ENCODE measurements around the gene HACD1.
A peak's percentile ranks its signal among the peaks of the same experiment; 100 is the strongest.

HACD1 gene

GRCh38 chr10:17617031-17617911 lies at the start of gene HACD1:
HACD1 (minus strand) TSS chr10:17617374; CDS start chr10:17617339, 35 bp downstream.
- H3K4me3 ChIP-seq (ENCODE audit: low read length): peak within 1 kb of the TSS; percentile 71
- peak; percentile 87 for DNase-seq (ENCODE audit: low read depth)
- TF ChIP-seq CTCF (IDR thresholded peaks at IDR 0.05; ENCODE audit: insufficient read depth, low read depth, low read length, missing control alignments): peak; percentile 29

- TF ChIP-seq CTCF (IDR thresholded peaks at IDR 0.05; ENCODE audit: insufficient read depth, low read depth, low read length, missing control alignments): no peak
- H3K4me3 ChIP-seq (ENCODE audit: low read length): no peak overlapping the region
- DNase-seq (ENCODE audit: low read depth): peak; percentile 87
Measured at GRCh38 chr10:17665747-17666146, 48.6 kb upstream of the HACD1 start.

GRCh38 chr10:17663450-17663849 lies 46.3 kb upstream of the HACD1 start:
- TF ChIP-seq CTCF (IDR thresholded peaks at IDR 0.05; ENCODE audit: insufficient read depth, low read depth, low read length, missing control alignments): no peak
- no peak overlapping the region for H3K4me3 ChIP-seq (ENCODE audit: low read length)
- no peak for DNase-seq (ENCODE audit: low read depth)

- H3K4me3 ChIP-seq (ENCODE audit: low read length): no peak overlapping the region
- no peak for TF ChIP-seq CTCF (IDR thresholded peaks at IDR 0.05; ENCODE audit: insufficient read depth, low read depth, low read length, missing control alignments)
- DNase-seq (ENCODE audit: low read depth): no peak
Measured at GRCh38 chr10:17662193-17663138, 45.3 kb upstream of the HACD1 start.

GRCh38 chr10:17661510-17661909 lies 44.3 kb upstream of the HACD1 start:
- H3K4me3 ChIP-seq (ENCODE audit: low read length): no peak overlapping the region
- no peak for DNase-seq (ENCODE audit: low read depth)
- no peak for TF ChIP-seq CTCF (IDR thresholded peaks at IDR 0.05; ENCODE audit: insufficient read depth, low read depth, low read length, missing control alignments)

- no peak for TF ChIP-seq CTCF (IDR thresholded peaks at IDR 0.05; ENCODE audit: insufficient read depth, low read depth, low read length, missing control alignments)
- H3K4me3 ChIP-seq (ENCODE audit: low read length): no peak overlapping the region
- no peak for DNase-seq (ENCODE audit: low read depth)
Measured at GRCh38 chr10:17660921-17661320, 43.7 kb upstream of the HACD1 start.
